HG03575 (cell line): Measurements from ENCODE around the gene ADCY4.

Experiments used
- ATAC-seq: cut with Tn5 transposase; IDR thresholded peaks from one replicate; pipeline ENCODE4 v1.9.1; 2021; ENCODE audit not compliant: unreplicated experiment, insufficient number of reproducible peaks, low FRiP score; ENCODE audit errors: extremely low read depth

ADCY4 gene

GRCh38 chr14:24308342-24309124 lies 26.3 kb downstream of the ADCY4 start:
- no peak for ATAC-seq

GRCh38 chr14:24307575-24308341 lies 27.1 kb downstream of the ADCY4 start, which contains the start of gene CIDEB:
Gene CIDEB (minus strand): TSS chr14:24307977. CDS start chr14:24307858, 119 bp downstream.
- ATAC-seq, result no peak

GRCh38 chr14:24307156-24307574 lies 27.7 kb downstream of the ADCY4 start:
- no peak for ATAC-seq

- no peak for ATAC-seq
Observed at GRCh38 chr14:24304019-24304387, 30.9 kb downstream of the ADCY4 start.

- ATAC-seq, result no peak
Observed at GRCh38 chr14:24300326-24300980, 34.4 kb downstream of the ADCY4 start.

GRCh38 chr14:24299255-24300191 lies 35.3 kb downstream of the ADCY4 start, which contains the start of the genes DHRS1 and NOP9:
Gene DHRS1 (minus strand): TSS chr14:24299780. CDS start chr14:24299106, 674 bp downstream.
Gene NOP9 (plus strand): TSS chr14:24299850. CDS start chr14:24299955, 105 bp downstream.
- no peak for ATAC-seq

- ATAC-seq, result no peak
Observed at GRCh38 chr14:24298892-24299254, 36.0 kb downstream of the ADCY4 start.

- ATAC-seq, result peak; percentile 3
Observed at GRCh38 chr14:24297190-24297964, 37.5 kb downstream of the ADCY4 start.

GRCh38 chr14:24296341-24297157 lies 38.3 kb downstream of the ADCY4 start:
- ATAC-seq, result peak; percentile 31

GRCh38 chr14:24293525-24293924 lies 41.3 kb downstream of the ADCY4 start:
- no peak for ATAC-seq

- no peak for ATAC-seq
Observed at GRCh38 chr14:24292118-24292807, 42.6 kb downstream of the ADCY4 start.

- no peak for ATAC-seq
Observed at GRCh38 chr14:24291446-24292117, 43.3 kb downstream of the ADCY4 start.

GRCh38 chr14:24290746-24291145 lies 44.1 kb downstream of the ADCY4 start:
- ATAC-seq, result no peak

GRCh38 chr14:24289649-24290280 lies 45.1 kb downstream of the ADCY4 start:
- ATAC-seq, result no peak

GRCh38 chr14:24286996-24287395 lies 47.9 kb downstream of the ADCY4 start:
- ATAC-seq, result no peak

GRCh38 chr14:24285351-24285750 lies 49.5 kb downstream of the ADCY4 start:
- ATAC-seq, result no peak
